Hepatic stellate cell (primary cell): ENCODE measurements around the gene BTRC.
A peak's percentile ranks its signal among the peaks of the same experiment; 100 is the strongest.
"Not testable (repeated sequence)": the region's sequence is repeated elsewhere in the genome, so short reads cannot be mapped to it uniquely, and the experiment has no call there.

Experiments used
- DNase-seq: peaks from one replicate; pipeline ENCODE4 v3.0.0; 2011; ENCODE audit warnings: low spot score

Gene BTRC

GRCh38 chr10:101351017-101351416 lies 2.9 kb upstream of the BTRC start:
- no peak for DNase-seq

- DNase-seq: no peak
These were observed 2.5 kb upstream of the BTRC start for GRCh38 chr10:101351477-101351876.

GRCh38 chr10:101352857-101353256 lies 1.1 kb upstream of the BTRC start:
- not testable (repeated sequence) for DNase-seq

GRCh38 chr10:101354328-101355071 lies 535 bp downstream of the BTRC start:
- peak; percentile 32 for DNase-seq

- DNase-seq: no peak
These were observed 1.2 kb downstream of the BTRC start for GRCh38 chr10:101355072-101355706.

- DNase-seq: no peak
These were observed 2.2 kb downstream of the BTRC start for GRCh38 chr10:101356132-101356531.

GRCh38 chr10:101357958-101358357 lies 4.0 kb downstream of the BTRC start:
- no peak for DNase-seq

- peak; percentile 54 for DNase-seq
These were observed 4.8 kb downstream of the BTRC start for GRCh38 chr10:101358706-101359300.

- not testable (repeated sequence) for DNase-seq
These were observed 6.1 kb downstream of the BTRC start for GRCh38 chr10:101360090-101360489.

- not testable (repeated sequence) for DNase-seq
These were observed 6.9 kb downstream of the BTRC start for GRCh38 chr10:101360841-101361240.

- DNase-seq: no peak
These were observed 10.0 kb downstream of the BTRC start for GRCh38 chr10:101363850-101364400.

- no peak for DNase-seq
These were observed 10.8 kb downstream of the BTRC start for GRCh38 chr10:101364721-101365120.

- peak; percentile 31 for DNase-seq
These were observed 13.8 kb downstream of the BTRC start for GRCh38 chr10:101367569-101368453.

- no peak for DNase-seq
These were observed 19.1 kb downstream of the BTRC start for GRCh38 chr10:101373063-101373462.

- DNase-seq: not testable (repeated sequence)
These were observed 20.0 kb downstream of the BTRC start for GRCh38 chr10:101373993-101374392.

GRCh38 chr10:101375076-101375475 lies 21.1 kb downstream of the BTRC start:
- DNase-seq: no peak

- no peak for DNase-seq
These were observed 25.8 kb downstream of the BTRC start for GRCh38 chr10:101379663-101380352.

GRCh38 chr10:101380353-101381017 lies 26.5 kb downstream of the BTRC start:
- DNase-seq: no peak

- DNase-seq: no peak
These were observed 32.1 kb downstream of the BTRC start for GRCh38 chr10:101385866-101386658.
